Mononuclear cell (primary cell): ENCODE measurements around the gene MAN2B2. TPM values are rescaled to one million over a fixed set of nuclear protein-coding genes. Genes with fewer than 3 reads are reported as not detected.

ENCODE experiments used
- H3K27me3 ChIP-seq: 2 replicates; pipeline ENCODE4 v1.6.0; 2011; ENCODE audit warnings: low read length, control low read depth; ENCODE audit not compliant: insufficient read depth
- H3K4me1 ChIP-seq: 2 replicates; pipeline ENCODE4 v1.5.1; 2011; ENCODE audit warnings: mild to moderate bottlenecking, low read length, control low read depth; ENCODE audit not compliant: insufficient read depth
- H3K4me3 ChIP-seq: 2 replicates; pipeline ENCODE4 v1.5.1; 2011; ENCODE audit warnings: mild to moderate bottlenecking, low read length, moderate library complexity
- H3K9me3 ChIP-seq: 2 replicates; pipeline ENCODE4 v1.5.1; 2011; ENCODE audit warnings: low read depth, mild to moderate bottlenecking, control low read depth, low read length
- total RNA-seq: library from RNA; depleted of rRNA; stranded (reverse); fragments of >200 nt; gene quantifications from one replicate; pipeline ENCODE4 v1.2.3, GENCODE V29; 2012

MAN2B2 gene
- 16.7 TPM for total RNA-seq

DNA sequence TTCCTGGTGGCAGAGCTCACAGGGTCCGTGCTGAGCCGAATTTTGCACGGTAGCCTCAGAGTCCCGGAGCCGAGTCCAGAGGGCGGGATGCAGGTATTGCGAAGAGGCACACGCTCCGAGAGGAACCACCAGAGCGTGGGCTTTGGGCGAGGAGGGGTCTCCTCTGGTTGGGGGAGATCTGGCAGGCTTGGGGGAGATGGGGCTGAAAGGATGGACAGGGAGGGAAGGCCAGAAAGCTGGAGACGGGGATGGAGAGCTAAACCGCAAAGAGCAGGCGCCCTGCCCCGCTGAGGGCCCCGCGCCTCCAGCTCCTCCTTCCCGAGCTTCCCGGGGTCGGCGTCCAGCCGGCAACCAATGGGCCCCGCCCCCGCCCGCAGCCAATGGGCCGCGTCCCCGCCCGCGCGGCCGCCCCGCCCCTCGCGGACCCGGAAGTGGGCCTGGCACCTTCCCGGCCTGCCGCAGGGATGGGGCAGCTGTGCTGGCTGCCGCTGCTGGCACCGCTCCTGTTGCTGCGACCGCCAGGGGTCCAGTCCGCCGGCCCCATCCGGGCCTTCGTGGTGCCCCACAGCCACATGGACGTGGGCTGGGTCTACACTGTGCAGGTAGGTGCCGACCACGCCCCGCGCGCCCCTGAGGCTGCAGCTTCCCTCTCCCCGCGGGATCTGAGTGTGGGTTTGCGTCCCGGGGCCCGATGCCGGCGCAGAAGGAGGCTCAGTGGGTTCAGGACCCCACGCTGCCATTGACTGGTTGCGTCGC, at the start of gene MAN2B2:
Gene MAN2B2 (plus strand): TSS at position 443 of the 756 bp plus-strand sequence. CDS start 22 bp downstream, at position 465.
- Histone ChIP-seq H3K4me1 (peaks cover 14% of the 10 kb centered on the region), H3K4me3 (peak within 1 kb of the TSS; percentile 86), H3K27me3 (no peaks in the 10 kb centered on the region), H3K9me3 (no peaks in the 10 kb centered on the region)

DNA sequence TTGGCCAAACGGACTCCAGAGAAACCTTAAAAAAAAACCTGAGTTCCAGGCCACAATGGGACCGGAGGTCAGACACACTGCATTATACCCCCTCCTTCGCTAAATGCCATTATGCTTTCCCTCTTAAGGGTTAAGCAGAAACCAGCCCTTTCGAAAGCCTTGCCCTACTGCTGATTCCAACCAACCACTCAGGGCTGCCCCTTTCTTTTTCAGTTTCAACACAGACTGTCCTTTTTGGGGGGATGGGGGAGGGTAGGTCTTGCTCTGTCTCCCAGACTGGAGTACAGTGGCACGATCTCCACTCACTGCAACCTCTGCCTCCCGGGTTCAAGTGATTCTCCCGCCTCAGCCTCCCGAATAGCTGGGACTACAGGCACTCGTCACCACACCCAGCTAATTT, 49.5 kb upstream of the MAN2B2 start:
- H3K4me1 ChIP-seq = no peaks in the 10 kb centered on the region
- H3K9me3 ChIP-seq = no peaks in the 10 kb centered on the region

DNA sequence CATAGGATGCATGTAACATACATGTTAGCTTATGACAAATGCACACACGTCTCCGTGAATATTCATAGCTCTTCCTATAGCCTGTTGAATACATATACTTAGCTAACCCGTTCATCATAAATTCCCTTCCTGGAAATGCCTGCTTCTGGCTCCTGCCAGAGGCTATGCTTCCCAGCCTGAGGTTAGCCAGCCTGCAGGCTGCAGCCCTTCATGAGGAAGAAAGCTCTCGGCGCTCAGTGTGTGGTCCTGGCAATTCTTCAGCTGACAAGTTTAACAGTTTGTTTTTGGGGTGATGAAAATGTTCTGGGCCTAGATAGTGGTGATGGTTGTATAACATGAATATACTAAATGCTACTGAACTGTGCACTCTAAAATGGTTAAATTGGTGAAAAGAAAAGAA, 48.8 kb upstream of the MAN2B2 start:
- H3K4me3 ChIP-seq = no peak overlapping the region
- H3K4me1 ChIP-seq = no peaks in the 10 kb centered on the region
- H3K9me3 ChIP-seq = no peaks in the 10 kb centered on the region
- no peaks in the 10 kb centered on the region for H3K27me3 ChIP-seq

More for the DNA sequence above, 49.5 kb upstream of the MAN2B2 start:
- Histone ChIP-seq H3K4me3 (no peak overlapping the region), H3K27me3 (no peaks in the 10 kb centered on the region)

GRCh38 chr4:6526671-6527091, 48.3 kb upstream of the MAN2B2 start:
- no peaks in the 10 kb centered on the region for H3K9me3 ChIP-seq
- H3K4me3 ChIP-seq = no peak overlapping the region
- H3K27me3 ChIP-seq = no peaks in the 10 kb centered on the region
- H3K4me1 ChIP-seq = no peaks in the 10 kb centered on the region

GRCh38 chr4:6527259-6527658, 47.7 kb upstream of the MAN2B2 start:
- Histone ChIP-seq H3K9me3 (no peaks in the 10 kb centered on the region), H3K27me3 (no peaks in the 10 kb centered on the region), H3K4me1 (no peaks in the 10 kb centered on the region), H3K4me3 (no peak overlapping the region)

DNA sequence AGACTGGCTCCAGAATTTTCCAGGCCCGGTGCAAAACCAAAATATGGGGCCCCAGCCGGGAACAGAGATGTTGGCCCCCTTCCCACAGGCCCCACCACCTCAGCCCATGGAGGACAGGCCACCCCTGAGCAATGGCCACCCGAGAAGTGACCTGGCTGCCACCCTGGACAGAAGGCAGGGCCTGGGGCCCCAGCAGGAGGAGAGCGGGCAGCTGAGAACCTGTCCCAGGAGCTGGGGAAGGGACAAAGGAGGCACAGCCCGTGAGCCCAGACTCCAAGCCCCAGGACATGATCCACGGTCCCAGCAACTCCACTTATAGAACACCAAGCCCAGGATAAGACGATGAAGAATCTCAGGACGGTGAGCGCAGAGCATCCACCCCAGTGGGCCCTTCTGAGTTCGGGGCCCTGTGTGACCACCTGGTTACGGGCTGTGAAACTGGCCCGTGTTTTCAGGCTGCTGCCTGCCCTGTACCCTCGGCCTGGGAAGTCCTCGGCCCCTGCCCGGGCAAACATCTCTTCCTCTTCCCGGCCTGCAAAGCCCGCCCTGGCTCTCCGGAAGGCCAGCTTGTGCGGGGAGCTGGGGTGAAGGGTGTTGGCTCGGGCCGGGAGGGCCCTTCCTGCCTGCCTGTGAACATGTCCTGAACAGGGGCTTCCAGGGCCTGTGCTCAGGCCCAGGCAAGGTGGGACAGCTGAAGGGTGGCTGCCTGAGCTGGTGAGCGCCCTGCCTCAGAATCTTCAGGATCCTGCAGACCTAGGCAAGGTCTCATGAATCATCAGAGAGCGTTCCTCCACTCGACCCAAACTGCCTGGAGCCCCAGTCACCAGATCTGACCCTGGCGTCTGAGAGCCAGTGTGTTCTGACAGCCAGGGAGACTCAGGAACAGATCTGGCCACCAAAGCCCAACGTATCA, 47.0 kb upstream of the MAN2B2 start:
- Histone ChIP-seq H3K4me1 (no peaks in the 10 kb centered on the region), H3K4me3 (no peak overlapping the region)

DNA sequence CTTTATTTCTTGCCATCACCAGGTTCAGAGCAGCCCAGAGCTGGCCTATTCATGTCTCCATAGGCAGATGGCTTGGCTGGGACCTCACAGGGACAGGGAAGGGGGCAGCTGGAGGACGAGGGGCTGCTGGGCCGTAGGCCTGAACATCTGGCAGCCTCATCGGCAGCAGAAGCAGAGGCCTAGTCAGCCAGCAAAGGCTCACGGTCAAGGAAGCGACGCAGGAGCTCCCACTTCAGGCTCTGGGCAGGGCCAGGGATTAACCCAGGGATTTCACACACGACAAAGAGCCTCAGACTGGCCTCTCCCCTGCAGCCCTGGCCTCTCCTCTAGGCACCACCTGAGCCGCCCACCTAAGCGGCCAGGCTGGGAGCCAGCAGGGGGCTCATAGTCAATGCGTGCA, 46.0 kb upstream of the MAN2B2 start:
- H3K27me3 ChIP-seq = no peaks in the 10 kb centered on the region
- no peaks in the 10 kb centered on the region for H3K4me1 ChIP-seq
- no peaks in the 10 kb centered on the region for H3K9me3 ChIP-seq
- no peak overlapping the region for H3K4me3 ChIP-seq

More for the DNA sequence above, 47.0 kb upstream of the MAN2B2 start:
- no peaks in the 10 kb centered on the region for H3K27me3 ChIP-seq
- H3K9me3 ChIP-seq = no peaks in the 10 kb centered on the region

GRCh38 chr4:6530301-6530700, 44.7 kb upstream of the MAN2B2 start:
- Histone ChIP-seq H3K9me3 (no peaks in the 10 kb centered on the region), H3K4me1 (no peaks in the 10 kb centered on the region), H3K27me3 (no peaks in the 10 kb centered on the region), H3K4me3 (no peak overlapping the region)

GRCh38 chr4:6530964-6531363, 44.0 kb upstream of the MAN2B2 start:
- Histone ChIP-seq H3K9me3 (no peaks in the 10 kb centered on the region), H3K27me3 (no peaks in the 10 kb centered on the region), H3K4me1 (no peaks in the 10 kb centered on the region), H3K4me3 (no peak overlapping the region)

DNA sequence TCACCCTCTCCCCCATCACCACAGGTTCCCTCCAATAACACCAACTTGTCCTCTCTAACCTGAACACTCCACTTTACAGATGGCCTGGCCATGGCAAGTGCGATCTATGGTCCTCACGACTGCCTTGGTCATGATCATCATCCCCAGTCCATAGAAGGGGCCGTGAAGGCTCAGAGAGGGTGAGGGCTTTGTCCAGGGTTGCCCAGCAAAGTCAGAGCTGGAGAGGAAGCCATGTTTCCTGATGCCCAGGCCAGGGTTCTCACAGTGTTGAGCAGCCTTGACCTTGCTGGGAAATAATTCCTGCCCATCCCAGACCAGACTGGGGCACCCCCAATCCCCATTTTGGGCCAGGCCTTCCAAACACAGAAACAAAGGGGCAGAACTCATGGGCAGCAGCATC, 42.9 kb upstream of the MAN2B2 start:
- H3K4me3 ChIP-seq = no peak overlapping the region
- H3K9me3 ChIP-seq = no peaks in the 10 kb centered on the region
- no peaks in the 10 kb centered on the region for H3K27me3 ChIP-seq
- H3K4me1 ChIP-seq = no peaks in the 10 kb centered on the region

DNA sequence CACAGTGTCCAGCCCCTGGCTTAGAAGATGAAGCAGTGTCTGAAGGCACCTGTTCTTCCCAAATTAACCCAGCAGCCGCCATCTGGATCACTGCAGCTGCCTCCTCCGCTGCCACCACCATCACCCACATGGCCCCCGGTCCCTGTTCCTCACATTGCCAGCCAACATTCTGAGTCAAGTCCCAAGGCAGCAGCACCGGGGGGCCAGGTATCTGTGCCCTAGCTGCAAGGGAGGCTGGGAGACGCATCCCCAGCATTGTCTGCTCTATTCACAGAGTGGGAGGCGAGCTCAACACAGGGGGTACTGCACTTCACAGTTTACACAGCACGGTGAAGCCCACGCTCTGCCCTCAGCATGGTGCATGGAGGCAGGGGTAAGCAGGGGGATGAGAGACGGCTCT, 42.3 kb upstream of the MAN2B2 start:
- Histone ChIP-seq H3K27me3 (no peaks in the 10 kb centered on the region), H3K4me1 (no peaks in the 10 kb centered on the region), H3K9me3 (no peaks in the 10 kb centered on the region), H3K4me3 (no peak overlapping the region)

- Histone ChIP-seq H3K4me3 (no peak overlapping the region), H3K9me3 (no peaks in the 10 kb centered on the region), H3K4me1 (no peaks in the 10 kb centered on the region)
These were observed 40.9 kb upstream of the MAN2B2 start for GRCh38 chr4:6534050-6534449.

GRCh38 chr4:6534618-6535328, 40.2 kb upstream of the MAN2B2 start:
- H3K4me1 ChIP-seq = no peaks in the 10 kb centered on the region
- H3K27me3 ChIP-seq = no peaks in the 10 kb centered on the region
- no peak overlapping the region for H3K4me3 ChIP-seq
- no peaks in the 10 kb centered on the region for H3K9me3 ChIP-seq

More at GRCh38 chr4:6534050-6534449, 40.9 kb upstream of the MAN2B2 start:
- H3K27me3 ChIP-seq = no peaks in the 10 kb centered on the region

DNA sequence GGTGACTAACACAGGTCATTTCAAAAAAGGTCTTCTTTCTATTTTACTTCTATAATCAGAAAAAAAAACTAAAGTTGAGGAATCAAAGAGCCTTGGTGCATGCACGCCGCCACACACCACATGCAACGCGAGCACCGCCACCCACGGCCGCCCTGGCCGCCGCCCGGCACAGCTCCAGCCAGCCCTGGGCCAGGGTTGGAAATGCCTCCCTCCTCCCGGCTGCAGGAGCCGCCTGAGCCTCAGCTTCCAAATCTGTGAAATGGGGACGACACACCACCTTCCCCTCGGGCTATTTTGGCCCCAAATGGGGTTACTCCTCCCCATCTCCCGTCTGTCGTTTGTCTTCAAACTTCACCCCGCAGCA, 39.7 kb upstream of the MAN2B2 start:
- Histone ChIP-seq H3K4me3 (no peak overlapping the region), H3K27me3 (no peaks in the 10 kb centered on the region), H3K9me3 (no peaks in the 10 kb centered on the region), H3K4me1 (no peaks in the 10 kb centered on the region)

DNA sequence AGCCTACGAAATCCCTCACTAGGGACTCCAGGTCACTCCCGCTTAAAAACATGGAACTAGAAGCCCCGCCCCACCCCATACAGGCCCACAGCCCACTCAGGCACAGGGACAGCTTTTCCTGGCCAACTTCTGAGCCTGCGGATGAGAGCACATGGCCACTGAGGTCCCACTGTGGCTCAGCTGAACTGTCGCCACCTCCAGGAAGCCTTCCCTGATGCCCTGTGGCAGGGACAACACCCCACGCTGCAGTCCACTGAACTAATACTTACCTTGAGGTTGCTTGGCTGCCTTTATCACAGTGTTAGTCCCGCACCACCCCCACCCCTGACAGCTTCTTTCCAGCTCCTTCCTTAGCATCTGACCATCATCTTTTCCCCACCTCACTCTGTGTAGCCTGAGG, 39.3 kb upstream of the MAN2B2 start:
- no peaks in the 10 kb centered on the region for H3K4me1 ChIP-seq
- no peak overlapping the region for H3K4me3 ChIP-seq
- H3K27me3 ChIP-seq = peaks cover 2% of the 10 kb centered on the region
- no peaks in the 10 kb centered on the region for H3K9me3 ChIP-seq
